Fibroblast of the conjunctiva (primary cell): ENCODE data around the gene CR1.
"Not testable (repeated sequence)": the region's sequence is repeated elsewhere in the genome, so short reads cannot be mapped to it uniquely, and the experiment has no call there.

Experiments
- DNase-seq: peaks from one replicate; pipeline ENCODE4 v3.0.0-alpha.2; 2010; ENCODE audit warnings: low read depth

Gene CR1

DNA sequence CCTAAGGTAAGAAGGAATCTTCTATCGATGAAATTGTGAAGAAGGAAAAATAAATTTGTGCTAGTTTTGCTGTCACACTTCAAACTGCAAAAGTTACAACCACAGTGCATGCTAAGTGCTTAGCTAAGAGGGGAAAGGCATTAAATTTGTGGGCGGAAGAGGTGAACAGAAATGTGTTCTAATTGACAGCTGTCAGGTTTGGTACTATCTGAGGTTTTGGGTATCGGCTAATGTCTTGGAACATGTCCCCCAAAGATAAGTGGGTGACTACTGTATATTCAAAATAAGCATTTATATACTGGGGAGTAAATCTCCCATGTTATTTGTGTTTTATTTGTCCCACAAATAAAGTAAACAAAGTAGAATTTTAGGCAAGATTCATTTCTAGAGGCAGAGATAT is 8.0 kb downstream of the CR1 start:
- DNase-seq = no peak

DNA sequence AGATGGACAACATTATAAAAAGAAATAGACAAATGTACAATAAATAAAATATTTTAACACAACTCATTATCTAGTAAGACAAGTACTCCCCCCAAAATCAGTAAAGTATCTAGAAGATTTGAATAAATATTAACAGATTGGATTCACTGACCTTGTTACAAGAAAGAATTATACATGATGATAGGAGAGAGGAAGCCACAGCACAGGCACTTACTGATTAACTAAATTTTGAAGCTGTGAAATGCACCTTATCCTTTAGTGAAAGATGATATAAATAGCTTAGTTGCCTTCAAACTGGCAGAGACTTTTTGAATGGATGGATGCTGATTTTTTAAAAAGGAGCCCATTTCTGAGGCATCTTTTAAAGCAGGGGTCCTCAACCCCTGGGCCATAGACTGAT is 8.5 kb downstream of the CR1 start:
- DNase-seq = no peak

DNA sequence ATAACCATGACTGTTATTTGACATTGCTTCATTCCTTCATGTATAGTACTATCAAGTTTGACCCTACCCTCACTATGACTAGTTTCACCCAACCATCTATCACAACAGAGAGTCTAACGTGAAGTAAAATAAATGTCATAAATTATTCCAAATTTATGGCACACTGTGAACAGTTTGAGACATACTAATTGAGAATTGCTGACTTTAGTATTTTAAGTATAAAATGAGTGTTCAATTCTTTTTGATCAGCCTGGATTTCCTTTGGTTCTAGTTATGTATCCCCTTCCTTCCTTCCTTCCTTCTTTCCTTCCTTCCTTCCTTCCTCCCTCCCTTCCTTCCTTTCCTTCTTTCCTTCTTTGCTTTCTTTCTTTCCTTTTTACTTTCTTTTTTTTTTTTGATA is 14.5 kb downstream of the CR1 start:
- no peak for DNase-seq

DNA sequence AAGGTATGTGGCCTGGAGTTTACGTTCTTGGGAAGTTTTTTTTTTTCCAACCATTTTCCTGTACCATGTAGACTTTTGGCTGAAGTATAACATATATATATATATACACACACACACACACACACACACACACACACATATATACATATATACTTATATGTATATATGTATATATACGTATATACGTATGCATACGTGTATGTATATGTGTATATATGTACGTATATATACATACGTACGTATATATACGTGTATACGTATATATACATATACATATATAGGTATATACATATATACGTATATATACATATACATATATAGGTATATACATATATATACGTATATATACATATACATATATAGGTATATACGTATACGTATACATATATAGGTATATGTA is 18.9 kb downstream of the CR1 start:
- no peak for DNase-seq

DNA sequence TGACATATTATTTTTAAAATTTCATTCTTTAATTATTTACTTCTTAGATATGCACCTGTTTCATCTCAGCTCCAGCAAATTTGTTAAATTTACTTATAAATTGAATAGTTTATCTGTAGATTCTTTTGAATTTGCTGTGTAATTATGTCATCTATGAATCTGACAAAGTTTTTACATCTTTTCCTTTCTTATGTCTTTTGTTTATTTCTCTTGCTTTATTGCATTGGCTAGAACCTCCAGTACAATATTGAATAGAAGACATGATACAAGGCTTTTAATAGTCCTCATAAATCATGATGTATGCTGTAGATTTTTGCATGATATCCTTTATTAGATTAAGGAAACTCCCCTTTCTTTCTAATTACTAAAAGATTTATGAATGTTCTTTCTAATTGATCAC is 20.8 kb downstream of the CR1 start:
- DNase-seq = no peak

DNA sequence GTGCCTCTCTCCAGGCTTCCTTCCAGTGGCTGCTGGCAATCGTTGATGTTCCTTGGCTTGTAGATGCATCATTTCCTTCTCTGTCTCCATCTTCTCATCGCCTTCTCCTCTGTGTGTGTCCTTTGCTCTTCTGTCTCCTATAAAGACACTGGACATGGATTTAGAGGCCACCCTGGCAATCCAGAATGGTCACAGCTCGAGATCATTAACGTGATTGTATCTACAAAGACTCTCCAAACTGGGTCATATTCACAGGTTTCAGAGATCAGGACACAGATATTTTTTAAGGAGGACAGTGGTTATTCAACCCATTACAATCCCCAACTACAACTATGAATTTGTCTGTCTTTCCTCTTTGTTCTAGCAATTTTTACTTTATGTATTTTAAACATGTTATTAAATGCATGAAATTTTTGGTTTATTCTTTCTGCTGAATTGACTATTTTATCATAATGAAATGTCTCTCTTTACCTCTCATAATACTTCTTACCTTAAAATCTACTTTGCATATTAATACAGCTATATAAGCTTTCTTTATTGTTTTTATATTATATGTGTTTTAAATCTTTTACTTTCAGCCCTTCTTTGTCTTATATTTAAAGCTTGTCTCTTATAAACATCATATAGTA is 22.8 kb downstream of the CR1 start:
- no peak for DNase-seq

DNA sequence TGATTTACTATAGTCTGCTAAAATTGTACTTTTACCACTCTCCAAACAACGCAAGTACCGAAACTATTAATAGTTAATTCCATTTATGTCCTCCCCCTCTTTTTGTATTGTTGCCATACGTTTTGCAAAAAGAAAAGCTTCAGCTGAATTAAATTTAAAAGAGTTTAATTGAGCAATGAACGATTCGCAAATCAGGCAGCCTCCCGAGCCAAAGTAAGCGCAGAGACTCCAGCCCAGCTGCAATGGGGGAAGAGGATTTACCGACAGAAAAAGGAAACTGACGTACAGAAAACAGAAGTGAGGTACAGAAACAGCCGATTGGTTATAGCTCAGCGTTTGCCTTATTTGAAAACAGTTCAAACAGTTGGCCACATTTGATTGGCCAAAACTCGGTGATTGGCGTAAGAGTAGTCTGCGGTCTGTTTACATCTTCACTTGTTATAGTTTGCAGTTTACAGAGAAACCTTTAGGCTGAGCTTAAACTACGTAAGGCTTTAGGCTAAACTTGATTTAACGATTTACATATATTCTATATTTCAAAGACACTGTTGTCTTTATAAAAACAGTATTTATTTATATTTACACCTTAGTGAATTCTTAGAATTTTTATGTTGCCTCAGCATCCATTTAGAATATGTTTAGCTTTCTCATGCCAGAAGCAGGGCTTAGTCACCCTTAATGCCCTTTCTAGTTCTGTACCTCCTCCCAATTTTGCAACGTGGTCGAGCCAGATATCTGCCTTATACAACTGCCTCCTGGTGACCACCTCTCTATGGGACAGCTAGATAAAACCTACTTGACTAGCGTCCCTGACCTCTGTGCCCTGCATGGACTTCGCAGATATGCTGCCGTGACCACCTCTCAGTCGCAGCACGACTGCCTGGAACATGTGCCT is 23.8 kb downstream of the CR1 start:
- DNase-seq = peak; percentile 20

DNA sequence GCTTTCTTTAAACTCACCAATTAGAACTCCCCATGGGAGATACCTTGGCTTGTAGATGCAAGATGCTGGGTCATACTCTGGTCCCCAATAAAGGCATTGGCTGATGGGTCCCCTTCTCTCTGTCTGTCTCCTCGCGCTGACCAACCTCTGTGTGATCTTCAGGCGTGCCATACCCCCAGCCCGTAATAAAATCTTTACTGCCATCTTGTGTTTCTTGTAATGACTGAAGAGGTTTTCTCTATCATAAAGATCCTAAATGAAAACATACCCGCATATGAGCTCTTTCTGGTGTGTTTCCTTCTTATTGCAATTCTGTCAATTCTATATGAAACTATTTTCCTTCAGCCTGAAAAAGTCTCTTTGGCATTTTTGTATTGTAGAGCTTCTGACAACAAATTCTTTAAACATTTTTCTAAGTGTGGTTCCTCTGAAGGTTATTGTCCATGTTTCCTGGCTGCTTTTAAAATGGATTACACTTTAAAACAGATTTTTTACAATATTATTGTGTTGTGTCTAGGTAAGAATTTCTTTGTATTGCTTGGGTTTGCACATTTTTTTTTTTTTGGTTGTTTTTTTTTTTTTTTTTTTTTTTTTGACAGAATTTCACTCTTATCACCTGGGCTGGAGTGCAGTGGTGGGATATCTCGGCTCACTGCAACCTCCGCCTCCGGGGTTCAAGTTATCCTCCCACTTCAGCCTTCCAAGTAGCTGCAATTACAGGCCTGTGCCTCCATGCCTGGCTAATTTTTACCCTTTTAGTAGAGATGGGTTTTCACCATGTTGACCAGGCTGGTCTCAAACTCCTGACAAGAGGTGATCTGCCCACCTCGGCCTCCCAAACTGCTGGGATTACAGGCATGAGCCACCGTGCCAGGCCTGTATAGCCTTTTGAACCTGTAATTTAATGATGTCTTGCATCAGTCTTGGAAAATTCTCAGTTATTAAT is 24.7 kb downstream of the CR1 start:
- DNase-seq = not testable (repeated sequence)

DNA sequence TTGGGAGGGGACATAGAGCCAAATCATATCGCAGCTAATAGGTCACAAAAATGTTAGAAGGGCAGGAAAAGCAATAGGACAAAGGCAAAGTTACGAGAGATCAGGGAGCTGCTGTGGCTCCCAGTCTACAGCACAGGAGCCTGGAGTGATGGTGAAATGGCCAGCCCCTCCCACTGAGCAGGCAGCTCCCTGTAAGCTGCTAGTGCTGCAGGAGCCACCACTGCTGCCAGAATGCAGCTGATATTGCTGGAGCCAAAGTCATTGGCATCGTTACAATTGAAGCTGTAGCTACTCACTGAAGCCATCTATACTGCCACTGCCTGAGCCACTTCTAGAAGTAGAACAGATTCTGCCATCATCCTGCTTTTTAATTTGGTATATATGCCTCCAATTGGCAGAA is 29.3 kb downstream of the CR1 start:
- not testable (repeated sequence) for DNase-seq

DNA sequence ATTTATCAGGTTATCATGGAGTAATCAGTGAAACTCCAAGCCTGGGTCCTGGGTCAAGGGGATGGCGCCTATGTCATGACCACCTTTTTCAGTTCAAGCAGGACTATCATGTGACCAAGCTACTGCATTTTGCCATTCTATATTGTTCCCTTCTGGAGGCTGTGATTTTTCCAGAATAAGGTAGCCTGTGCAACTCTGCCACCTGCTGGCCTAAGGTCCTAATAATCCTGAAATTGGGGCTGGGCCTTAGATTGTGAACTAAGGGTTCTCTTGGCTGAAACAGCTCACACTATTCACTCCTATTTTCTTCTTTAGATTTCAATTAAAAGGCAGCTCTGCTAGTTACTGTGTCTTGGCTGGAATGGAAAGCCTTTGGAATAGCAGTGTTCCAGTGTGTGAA is 32.4 kb downstream of the CR1 start:
- not testable (repeated sequence) for DNase-seq

DNA sequence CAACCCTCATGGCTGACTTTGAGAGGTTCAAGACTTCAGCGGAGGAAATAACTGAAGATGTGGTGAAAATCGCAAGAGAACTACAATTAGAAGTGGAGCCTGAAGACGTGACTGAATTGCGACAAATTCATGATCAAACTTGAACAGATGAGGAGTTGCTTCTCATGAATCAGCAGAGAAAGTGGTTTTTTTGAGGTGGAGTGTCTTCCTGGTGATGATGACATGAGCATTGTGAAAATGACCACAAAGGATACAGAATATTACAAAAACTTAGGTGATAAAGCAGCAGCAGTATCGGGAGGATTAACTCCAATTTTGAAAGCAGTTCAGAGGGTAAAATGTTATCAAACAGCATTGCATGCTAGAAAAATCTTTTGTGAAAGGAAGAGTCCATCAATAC is 40.3 kb downstream of the CR1 start:
- not testable (repeated sequence) for DNase-seq

DNA sequence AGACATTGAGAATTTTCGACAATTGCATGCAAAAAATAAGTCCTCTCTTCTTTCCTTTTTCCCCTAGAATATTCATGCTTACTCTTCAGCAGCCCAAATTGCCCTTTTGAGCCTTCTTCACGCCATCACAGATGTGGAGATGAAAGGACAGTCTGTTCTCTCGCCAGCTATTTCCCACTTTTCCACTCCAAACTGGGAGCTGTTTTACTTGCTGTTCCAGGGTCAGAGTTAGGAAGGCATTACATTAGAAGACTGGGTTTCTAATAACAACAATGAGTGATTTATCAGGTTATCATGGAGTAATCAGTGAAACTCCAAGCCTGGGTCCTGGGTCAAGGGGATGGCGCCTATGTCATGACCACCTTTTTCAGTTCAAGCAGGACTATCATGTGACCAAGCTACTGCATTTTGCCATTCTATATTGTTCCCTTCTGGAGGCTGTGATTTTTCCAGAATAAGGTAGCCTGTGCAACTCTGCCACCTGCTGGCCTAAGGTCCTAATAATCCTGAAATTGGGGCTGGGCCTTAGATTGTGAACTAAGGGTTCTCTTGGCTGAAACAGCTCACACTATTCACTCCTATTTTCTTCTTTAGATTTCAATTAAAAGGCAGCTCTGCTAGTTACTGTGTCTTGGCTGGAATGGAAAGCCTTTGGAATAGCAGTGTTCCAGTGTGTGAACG is 50.9 kb downstream of the CR1 start:
- DNase-seq = not testable (repeated sequence)

DNA sequence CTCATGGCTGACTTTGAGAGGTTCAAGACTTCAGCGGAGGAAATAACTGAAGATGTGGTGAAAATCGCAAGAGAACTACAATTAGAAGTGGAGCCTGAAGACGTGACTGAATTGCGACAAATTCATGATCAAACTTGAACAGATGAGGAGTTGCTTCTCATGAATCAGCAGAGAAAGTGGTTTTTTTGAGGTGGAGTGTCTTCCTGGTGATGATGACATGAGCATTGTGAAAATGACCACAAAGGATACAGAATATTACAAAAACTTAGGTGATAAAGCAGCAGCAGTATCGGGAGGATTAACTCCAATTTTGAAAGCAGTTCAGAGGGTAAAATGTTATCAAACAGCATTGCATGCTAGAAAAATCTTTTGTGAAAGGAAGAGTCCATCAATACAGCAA is 58.9 kb downstream of the CR1 start:
- DNase-seq = not testable (repeated sequence)

DNA sequence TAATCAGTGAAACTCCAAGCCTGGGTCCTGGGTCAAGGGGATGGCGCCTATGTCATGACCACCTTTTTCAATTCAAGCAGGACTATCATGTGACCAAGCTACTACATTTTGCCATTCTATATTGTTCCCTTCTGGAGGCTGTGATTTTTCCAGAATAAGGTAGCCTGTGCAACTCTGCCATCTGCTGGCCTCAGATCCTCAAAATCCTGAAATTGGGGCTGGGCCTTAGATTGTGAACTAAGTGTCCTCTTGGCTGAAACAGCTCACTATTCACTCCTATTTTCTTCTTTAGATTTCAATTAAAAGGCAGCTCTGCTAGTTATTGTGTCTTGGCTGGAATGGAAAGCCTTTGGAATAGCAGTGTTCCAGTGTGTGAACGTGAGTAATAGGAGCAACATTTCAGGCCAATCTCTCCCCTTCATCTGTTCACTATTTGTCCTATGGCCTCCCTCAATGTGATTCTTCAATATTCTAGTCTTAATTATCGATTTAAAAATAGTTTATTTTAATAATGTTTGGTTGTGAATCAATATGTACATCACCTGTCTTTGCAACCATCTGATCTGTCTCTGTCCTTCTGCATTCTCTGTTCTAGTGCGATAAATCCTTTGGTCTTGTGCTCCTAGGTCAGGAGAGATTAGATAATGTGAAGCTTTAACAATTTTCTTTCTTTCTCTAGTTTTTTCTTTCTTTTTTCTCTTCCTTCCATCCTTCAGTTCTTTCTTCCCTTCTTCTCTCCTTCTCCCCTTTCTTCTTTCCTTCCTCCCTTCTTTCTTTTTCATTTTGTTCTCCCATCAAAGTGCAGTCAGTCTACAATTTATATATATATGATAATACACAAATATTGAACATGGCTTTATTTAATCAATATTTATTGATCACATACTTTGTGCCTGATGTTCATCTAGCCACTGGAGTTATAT is 69.8 kb downstream of the CR1 start:
- DNase-seq = no peak

DNA sequence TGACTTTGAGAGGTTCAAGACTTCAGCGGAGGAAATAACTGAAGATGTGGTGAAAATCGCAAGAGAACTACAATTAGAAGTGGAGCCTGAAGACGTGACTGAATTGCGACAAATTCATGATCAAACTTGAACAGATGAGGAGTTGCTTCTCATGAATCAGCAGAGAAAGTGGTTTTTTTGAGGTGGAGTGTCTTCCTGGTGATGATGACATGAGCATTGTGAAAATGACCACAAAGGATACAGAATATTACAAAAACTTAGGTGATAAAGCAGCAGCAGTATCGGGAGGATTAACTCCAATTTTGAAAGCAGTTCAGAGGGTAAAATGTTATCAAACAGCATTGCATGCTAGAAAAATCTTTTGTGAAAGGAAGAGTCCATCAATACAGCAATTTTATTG is 76.0 kb downstream of the CR1 start:
- not testable (repeated sequence) for DNase-seq

DNA sequence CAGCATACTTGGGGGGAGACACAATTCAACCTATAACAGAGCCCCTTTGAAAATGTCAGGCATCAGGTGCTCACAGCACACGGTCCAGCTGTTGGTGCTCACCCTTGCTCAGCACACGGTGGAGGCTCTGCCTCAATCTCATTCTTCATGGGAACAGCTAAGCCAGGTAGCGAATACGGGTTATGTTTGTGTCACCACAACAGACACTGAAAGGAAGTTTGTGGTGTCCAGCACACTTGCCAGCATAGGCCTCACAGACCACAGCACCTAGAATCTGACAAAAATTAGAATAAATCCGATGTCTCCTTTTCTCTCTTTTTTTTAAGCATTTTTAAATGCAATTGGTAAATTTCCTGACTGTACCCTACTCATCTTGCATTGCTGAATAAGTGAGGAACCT is 77.1 kb downstream of the CR1 start:
- not testable (repeated sequence) for DNase-seq

DNA sequence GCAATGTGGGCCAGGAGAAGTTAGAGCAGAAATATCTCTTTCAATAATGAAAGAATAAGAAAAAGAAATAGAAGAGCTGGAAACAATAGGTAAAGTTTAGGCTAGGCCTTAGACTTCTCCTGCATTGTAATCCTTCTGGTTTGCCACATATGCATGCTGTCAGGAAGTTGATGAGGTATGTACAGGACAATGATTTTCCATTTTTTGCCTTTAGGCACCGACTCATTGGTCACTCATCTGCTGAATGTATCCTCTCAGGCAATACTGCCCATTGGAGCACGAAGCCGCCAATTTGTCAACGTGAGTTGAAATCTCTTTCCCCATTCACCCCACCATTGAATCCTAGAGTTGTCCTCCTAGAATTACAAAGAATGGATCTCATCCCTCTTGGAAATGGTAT is 79.4 kb downstream of the CR1 start:
- not testable (repeated sequence) for DNase-seq

DNA sequence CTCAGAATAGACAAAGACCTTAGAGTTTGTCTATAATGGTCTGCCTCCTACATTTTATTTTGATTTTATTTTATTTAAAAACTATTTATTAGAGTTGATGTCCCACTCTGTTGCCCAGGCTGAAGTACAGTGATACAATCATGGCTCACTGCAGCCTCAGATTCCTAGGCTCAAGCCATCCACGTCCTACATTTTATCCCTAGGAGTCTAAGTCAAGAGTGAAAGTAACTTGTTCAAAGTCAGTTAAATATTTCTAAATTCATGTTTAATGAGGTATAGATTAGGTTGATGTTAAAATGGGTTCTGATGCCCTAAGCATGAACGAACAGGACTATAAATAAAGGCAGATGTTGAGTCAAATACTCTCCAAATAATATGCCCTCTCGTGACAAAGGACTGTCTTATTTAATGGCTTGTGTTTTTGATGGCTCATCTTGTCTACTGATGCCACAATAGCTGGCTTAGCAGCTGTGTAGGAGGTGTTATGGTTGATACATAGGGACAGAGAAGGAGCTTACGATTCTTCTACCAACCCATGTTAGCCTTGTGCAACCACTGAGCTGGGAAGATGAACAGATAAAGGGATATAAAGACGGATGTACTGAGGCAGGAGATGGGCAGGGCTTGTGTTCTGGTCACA is 83.0 kb downstream of the CR1 start:
- no peak for DNase-seq

DNA sequence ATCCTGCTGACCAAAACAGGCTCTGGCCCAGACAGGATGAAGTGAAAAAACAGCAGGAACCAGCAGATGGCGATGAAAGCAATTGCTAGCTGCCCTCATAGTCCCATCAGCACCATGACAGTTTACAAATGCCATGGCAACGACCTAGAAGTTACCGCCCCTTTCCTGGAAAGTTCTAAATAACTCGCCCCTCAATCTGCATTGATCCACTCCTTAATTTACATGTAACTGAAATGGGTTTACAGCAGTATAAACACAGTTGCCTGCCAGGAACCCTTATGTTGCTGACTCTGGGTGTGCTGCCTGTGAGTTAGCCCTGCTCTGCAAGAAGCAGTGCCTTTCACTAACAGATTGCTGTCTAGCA is 83.5 kb downstream of the CR1 start:
- peak; percentile 49 for DNase-seq

DNA sequence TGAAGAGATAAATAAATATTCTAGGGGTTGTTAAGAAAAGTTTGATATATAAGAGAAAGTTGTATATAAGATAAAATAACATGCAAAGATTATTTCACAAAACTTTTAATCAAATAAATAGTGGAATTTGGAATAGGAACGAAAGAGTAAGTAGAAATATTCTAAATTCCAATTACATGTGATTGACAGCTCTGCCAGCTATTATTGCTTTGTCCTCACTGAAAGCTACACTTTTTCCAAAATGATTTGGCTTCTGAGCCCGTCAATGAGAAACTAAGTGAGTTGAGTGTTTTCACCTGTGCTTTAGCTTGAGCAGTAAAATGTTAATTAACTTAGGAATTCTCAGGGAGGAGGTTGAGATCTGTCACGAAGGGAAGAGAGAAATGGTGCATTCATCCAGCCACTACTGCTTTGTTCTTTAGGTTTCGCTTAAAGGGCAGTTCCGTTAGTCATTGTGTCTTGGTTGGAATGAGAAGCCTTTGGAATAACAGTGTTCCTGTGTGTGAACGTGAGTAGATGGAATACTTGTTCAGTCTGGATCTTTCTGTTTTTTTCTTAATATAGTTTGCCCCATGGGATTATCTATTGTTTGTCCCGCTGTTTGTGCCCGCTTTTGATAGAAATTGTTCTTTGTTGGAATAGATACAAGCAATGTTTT is 85.7 kb downstream of the CR1 start:
- no peak for DNase-seq
